ENCODE results near the gene NEMP2. TPM values are rescaled to one million over a fixed set of nuclear protein-coding genes. Genes with fewer than 3 reads are reported as not detected.

The NEMP2 gene
- total RNA-seq, 1 experiment from 2014 or later = 9.0 TPM

DNA sequence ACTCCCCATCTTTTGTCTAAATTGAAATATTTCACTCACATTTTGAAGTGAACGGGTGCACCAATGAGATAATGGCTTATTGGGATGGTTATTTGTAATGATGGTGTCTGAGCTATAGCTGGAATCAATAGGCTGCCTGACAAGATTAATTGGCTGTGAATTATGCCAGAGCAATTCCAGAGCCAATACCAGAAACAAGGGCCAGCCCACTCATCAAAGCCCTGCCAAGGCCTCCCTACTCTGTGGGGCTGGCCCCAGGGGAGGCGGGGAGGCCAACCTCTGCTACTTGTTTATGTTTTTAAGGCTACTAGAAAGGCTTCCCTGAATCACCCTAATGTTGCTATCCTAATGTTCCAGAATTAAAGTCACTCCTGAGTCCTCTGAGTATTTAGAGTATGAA lies 29.1 kb upstream of the NEMP2 start:
- DNase-seq (ENCODE audit: low read depth, low spot score) = no peak
- in situ Hi-C loops (cut with HindIII; ENCODE audit: low pct_unique_long_range_greater_than_20kb, low sequenced_read_pairs) = no loop called here

DNA sequence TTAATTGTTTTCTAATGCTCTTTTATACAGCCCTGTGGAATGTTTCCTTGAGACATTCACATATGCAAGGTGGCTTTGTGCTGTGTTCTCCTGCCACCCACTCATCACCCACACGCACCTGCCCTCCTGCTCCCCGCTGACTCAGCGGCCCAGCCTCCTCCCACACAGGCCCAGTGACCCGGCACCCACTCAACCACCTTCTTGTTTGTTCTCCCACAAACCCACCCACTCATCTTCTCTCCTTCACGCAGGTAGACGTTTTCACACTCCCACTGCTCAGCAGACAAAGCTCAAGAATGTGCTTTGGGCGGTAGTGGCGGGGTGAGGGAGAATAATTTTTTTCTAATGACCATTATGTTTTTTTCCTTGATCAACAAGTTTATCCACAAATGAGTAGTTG lies 28.6 kb upstream of the NEMP2 start:
- in situ Hi-C loops (cut with HindIII; ENCODE audit: low pct_unique_long_range_greater_than_20kb, low sequenced_read_pairs) = no loop called here
- no peak for DNase-seq (ENCODE audit: low read depth, low spot score)

DNA sequence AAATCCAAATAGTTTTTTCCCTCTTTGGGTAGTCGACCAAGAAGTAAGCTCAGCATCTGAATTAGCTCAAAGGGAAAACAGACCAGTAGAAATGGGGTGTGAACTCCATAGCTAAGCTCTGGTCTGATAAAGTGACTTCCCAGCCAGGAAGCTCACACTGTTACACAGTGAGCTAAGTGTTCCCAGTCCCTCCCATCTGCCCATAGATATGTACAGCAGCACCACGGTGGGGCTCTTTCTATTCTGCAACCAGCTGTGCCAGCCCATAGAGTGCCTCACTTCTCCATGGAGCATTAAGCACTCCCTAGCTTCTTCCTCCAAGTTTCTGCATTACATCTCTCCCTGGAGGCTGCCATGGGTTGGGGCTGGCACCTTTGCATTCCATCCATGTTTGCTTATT lies 27.6 kb upstream of the NEMP2 start:
- in situ Hi-C loops (cut with HindIII; ENCODE audit: low pct_unique_long_range_greater_than_20kb, low sequenced_read_pairs) = no loop called here
- DNase-seq (ENCODE audit: low read depth, low spot score) = peak; percentile 16

DNA sequence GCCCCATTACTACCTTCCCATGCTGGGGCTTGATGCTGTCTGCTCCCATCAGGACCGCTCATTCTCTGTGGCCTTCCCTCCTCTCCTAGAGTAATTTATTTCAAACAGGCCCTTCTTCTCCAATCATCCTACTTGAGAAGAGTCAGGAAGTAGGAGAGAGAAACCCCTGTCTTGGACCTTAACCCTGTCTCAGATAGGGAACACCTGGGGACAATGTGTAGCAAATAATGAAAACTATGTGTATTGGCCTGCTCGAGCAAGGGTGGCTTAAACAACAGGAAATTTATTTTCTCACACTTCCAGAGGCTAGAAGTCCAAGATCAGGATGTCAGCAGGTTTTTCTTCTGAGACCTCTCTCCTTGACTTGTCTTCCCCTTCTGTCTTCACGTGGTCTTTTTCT lies 26.6 kb upstream of the NEMP2 start:
- in situ Hi-C loops (cut with HindIII; ENCODE audit: low pct_unique_long_range_greater_than_20kb, low sequenced_read_pairs) = no loop called here
- no peak for DNase-seq (ENCODE audit: low read depth, low spot score)

DNA sequence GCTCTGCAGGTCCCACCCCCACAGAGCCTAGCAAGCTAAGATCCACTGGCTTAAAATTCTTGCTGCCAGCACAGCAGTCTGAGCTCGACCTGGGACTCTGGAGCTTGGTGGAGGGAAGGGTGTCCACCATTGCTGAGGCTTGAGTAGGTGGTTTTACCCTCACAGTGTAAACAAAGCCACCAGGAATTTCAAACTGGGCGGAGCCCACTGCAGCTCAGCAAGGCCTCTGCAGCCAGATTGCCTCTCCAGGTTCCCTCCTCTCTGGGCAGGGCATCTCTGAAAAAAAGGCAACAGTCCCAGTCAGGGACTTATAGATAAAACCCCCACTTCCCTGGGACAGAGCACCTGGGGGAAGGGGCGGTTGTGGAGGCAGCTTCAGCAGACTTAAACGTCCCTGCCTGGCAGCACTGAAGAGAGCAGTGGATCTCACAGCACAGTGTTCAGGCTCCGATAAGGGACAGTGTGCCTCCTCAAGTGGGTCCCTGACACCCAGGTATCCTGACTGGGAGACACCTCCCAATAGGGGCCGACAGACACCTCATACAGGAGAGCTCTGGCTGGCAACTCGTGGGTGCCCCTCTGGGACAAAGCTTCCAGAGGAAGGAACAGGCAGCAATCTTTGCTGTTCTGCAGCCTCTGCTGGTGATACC lies 20.0 kb upstream of the NEMP2 start:
- DNase-seq (ENCODE audit: low read depth, low spot score) = no peak
- in situ Hi-C loops (cut with HindIII; ENCODE audit: low pct_unique_long_range_greater_than_20kb, low sequenced_read_pairs) = no loop called here

DNA sequence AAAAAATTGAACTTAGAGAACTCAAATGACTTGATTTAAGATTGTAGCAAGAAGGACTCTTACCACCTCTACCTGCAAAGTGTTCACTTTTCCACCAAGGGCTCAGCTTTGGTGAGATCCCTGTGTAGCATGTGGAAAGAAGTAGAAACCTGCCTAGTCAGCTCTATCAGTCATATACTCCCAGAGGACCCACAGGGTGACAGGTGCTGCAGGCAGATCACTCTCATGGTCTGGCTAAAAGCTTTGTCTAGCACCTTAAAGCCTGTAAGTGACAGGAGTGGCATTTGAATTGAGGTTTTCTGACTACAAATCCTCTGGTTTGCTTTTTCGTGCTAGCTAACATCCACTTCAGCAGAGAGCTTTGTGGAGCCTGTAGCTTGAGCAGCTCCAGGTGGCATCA lies 18.7 kb upstream of the NEMP2 start:
- in situ Hi-C loops (cut with HindIII; ENCODE audit: low pct_unique_long_range_greater_than_20kb, low sequenced_read_pairs) = no loop called here
- DNase-seq (ENCODE audit: low read depth, low spot score) = no peak

DNA sequence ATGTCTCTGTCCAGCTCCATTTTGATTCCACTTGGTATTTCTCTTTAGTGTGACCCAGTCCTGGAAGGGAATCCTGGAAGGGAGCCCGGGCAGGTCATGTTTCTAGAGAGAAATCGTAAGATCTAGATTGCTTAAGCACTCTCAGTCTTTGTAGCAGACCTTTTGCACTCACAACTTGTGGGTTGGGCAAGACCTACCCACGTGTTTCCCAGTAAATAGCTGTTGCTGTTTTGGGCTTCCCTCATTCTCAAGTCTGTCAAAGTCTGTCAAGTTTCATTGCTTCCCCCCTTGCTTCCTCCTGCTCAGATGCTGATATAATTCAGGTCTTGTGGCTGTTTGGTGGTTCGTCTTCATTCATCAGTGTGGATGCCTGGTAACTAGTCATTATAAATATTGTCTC lies 17.4 kb upstream of the NEMP2 start:
- DNase-seq (ENCODE audit: low read depth, low spot score) = no peak
- in situ Hi-C loops (cut with HindIII; ENCODE audit: low pct_unique_long_range_greater_than_20kb, low sequenced_read_pairs) = no loop called here

DNA sequence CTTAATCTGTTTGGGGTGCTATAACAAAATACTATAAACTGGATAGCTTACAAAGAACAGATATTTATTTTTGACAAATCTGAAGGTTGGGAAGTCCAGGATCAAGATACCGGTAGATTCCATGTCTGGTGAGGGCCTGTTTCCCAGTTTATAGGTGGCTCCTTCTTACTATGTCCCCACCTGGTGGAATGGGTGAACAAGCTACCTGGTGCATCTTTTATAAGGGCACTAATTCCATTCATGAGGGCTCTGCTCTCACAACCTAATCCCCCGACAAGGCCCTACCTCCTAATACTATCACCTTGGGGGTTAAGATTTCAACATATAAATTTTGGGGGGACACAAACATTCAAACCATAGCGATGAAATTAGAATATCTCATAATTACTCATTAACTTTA lies 15.6 kb upstream of the NEMP2 start:
- in situ Hi-C loops (cut with HindIII; ENCODE audit: low pct_unique_long_range_greater_than_20kb, low sequenced_read_pairs) = no loop called here
- DNase-seq (ENCODE audit: low read depth, low spot score) = no peak

DNA sequence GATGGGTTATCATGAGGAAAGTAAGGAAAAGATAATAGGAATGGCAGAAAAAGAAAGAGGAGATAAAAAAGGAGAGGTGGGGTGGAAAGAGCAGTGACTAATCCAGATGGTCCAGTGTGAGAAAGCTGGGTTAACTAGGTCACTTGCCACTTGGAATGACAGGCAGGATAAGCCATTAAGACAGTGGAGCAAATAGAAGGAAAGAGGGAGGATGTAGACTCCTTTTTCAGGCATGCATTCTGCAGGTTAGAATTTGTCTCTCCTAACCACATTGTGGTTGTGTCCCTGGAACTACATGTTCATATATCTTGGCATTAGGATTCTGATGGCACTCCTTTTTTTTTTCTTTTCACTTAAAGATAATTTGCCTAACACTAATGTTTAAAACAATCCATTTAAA lies 13.4 kb upstream of the NEMP2 start:
- in situ Hi-C loops (cut with HindIII; ENCODE audit: low pct_unique_long_range_greater_than_20kb, low sequenced_read_pairs) = no loop called here
- no peak for DNase-seq (ENCODE audit: low read depth, low spot score)

DNA sequence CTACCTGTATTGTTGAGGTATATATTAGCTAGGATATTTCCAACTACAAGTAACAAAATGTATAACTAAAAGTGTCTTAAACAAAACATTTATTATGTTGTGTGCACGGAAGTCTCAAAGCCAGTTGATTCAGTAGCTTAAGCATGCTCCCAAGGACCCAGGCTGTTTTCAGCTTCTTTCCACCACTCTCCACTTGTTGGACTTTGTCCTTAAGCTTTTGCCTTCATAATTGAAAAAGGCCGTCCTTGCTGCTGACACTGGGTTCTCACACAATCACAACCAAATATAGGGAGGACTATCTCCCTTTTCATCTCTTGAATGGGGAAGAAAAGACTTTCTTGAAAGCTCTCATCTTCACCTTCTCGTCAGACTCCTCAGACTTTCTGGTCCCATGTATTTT lies 12.2 kb upstream of the NEMP2 start:
- in situ Hi-C loops (cut with HindIII; ENCODE audit: low pct_unique_long_range_greater_than_20kb, low sequenced_read_pairs) = no loop called here
- DNase-seq (ENCODE audit: low read depth, low spot score) = no peak

DNA sequence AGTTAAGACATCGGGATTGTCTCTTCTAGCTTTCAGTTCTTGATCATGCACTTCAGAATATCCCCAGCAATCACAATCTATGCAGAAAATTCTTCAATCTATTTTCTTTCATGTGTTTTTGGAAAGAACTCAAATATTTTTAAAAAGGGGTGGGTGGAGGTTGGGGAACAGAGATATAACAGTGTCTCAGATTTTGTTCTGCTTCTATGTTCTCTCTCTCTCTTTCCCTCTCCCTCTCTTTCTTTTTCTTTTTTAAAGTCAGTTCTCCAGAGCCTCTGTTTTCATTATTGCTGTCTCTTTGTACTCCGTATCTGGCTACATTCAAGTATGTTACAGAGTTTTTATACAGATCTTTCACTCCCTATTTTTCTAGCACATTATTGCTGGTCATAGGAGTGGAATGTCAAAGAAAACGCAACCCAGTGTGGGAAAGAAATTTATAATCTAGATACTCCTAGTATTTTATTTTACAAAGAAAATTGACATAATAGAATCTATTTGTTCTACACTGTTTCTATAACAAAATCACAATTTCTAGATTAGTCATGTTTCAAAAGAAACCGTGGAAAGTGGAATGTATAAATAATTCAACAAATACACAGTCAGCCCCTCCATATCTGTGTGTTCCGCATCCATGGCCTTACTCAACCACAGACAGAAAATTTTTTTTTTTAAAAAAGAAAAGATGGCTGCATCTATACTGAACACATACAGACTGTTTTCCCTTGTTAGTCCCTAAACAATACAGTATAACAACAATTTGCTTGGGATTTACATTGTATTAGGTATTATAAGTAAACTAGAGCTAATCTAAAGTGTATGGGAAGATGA lies 11.2 kb upstream of the NEMP2 start:
- DNase-seq (ENCODE audit: low read depth, low spot score) = no peak
- in situ Hi-C loops (cut with HindIII; ENCODE audit: low pct_unique_long_range_greater_than_20kb, low sequenced_read_pairs) = no loop called here

DNA sequence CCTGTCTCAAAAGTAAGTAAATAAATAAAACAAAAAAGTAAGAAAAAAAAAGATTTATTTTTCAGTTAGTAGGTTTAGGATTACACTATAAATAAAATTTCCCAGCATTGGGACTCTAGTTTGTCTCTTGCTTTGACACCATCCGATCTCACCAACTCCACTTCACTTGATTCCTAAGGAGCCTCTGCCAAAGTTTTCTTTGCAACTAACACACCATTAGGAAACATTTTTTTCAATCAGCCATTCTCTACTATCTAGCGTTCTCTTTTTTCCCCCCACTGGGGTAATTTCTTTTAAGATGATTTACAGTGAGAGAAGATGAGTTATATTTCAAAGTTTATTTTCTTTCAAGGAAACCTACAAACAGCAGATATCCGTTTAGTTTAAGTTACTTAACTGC lies 10.6 kb upstream of the NEMP2 start:
- no peak for DNase-seq (ENCODE audit: low read depth, low spot score)
- in situ Hi-C loops (cut with HindIII; ENCODE audit: low pct_unique_long_range_greater_than_20kb, low sequenced_read_pairs) = no loop called here

DNA sequence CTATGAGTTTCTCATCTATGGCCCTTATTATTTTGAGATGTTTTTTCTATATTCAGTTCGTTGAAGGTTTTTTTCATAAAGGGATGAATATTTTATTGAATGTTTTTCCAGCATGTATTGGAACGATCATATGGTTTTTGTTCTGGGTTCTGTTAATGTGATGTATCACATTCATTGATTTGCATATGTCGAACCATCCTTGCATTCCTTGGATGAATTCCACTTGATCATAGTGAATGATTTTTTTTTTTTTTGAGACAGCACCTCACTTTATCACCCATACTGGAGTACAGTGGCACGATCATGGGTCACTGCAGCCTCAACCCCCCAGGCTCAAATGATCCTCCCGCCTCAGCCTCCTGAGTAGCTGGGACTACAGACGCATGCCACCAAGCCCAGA lies 5.5 kb upstream of the NEMP2 start:
- DNase-seq (ENCODE audit: low read depth, low spot score) = no peak
- in situ Hi-C loops (cut with HindIII; ENCODE audit: low pct_unique_long_range_greater_than_20kb, low sequenced_read_pairs) = no loop called here

DNA sequence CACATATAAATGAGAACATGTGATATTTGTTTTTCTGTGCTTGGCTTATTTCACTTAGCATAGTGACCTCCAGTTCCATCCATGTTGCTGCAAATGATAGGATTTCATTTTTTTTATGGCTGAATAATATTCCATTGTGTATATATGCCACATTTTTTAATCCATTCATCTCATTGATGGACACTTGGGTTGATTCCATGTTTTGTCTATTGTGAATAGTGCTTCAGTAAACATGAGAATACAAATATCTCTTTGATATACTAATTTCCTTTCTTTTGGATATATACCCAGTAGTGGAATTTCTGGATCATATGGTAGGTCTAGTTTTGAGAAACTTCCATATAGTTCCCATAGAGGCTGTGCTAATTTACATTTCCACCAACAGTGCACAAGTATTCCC lies 3.7 kb upstream of the NEMP2 start:
- in situ Hi-C loops (cut with HindIII; ENCODE audit: low pct_unique_long_range_greater_than_20kb, low sequenced_read_pairs) = no loop called here

DNA sequence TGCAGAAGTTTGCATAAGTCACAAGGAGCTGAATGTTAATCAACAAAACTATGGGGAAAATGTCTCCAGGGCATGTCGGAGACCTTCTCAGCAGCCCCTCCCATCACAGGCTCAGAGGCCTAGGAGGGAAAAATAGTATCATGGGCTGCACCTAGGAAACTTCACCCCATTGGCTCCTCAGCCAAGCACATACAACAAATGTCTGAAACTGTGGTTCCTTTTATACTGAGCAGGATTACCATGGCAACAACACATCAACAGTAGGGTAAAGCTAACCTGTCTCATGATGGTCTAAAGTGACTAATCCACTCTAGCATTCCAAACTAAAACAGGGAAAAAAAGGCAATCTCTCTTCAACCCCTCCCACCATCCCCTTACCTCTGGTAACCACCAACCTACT lies 3.2 kb upstream of the NEMP2 start:
- peak; percentile 70 for DNase-seq (ENCODE audit: low read depth, low spot score)
- in situ Hi-C loops (cut with HindIII; ENCODE audit: low pct_unique_long_range_greater_than_20kb, low sequenced_read_pairs) = no loop called here

More for the DNA sequence above, 3.7 kb upstream of the NEMP2 start:
- DNase-seq (ENCODE audit: low read depth, low spot score) = peak; percentile 64

DNA sequence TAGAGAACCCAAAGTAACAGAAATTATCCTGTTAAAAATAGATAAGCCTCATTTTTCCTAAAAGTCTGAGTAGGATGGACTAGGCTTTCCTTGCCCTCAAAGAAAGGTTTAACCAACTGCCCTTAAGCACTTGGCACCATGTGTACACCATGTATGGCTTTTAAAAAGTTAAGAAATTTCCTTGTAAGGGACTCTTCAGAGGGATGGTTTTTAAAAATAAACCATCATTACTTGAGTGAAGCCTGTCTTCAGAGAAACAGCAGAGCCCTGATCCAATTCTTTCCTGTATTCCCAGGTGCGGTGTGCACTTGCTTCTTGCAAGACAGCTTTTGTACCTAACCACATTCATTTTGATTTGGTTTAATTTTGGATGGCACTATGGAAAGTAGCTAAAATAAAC lies 1.1 kb upstream of the NEMP2 start:
- DNase-seq (ENCODE audit: low read depth, low spot score) = no peak
- in situ Hi-C loops (cut with HindIII; ENCODE audit: low pct_unique_long_range_greater_than_20kb, low sequenced_read_pairs) = no loop called here

DNA sequence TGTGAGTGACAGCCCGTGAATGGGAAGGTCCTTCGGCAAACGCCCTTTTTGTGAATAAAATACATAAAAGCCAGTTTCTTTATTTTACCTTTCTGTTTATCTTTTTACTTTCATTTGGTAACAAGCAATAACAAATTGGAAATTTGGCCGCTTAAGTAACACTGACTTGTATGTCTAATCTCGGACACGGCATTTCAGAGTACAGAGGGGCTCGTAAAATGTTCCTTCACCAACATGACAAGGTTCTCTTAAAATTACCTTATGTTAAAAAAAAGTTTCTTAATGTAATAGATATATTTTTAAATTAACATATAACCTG lies 558 bp upstream of the NEMP2 start:
- no peak for DNase-seq (ENCODE audit: low read depth, low spot score)
- in situ Hi-C loops (cut with HindIII; ENCODE audit: low pct_unique_long_range_greater_than_20kb, low sequenced_read_pairs) = no loop called here

DNA sequence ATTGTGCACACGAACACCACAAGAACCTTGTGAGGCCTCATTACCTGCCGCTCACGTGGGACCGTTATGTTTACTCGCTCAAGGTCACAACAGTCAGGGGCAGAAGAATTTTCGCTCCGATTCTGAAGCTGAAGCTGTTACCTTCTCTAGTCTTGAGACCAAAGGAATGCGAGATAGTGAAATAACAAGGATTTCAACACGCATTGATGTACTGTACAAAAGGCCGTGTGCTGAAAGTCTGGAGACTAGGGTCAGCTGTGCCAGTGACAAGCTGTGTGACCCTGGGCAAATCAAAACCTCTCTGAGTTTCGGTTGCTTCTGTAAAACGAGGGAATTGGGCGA lies 583 bp downstream of the NEMP2 start:
- DNase-seq (ENCODE audit: low read depth, low spot score) = no peak
- in situ Hi-C loops (cut with HindIII; ENCODE audit: low pct_unique_long_range_greater_than_20kb, low sequenced_read_pairs) = no loop called here

DNA sequence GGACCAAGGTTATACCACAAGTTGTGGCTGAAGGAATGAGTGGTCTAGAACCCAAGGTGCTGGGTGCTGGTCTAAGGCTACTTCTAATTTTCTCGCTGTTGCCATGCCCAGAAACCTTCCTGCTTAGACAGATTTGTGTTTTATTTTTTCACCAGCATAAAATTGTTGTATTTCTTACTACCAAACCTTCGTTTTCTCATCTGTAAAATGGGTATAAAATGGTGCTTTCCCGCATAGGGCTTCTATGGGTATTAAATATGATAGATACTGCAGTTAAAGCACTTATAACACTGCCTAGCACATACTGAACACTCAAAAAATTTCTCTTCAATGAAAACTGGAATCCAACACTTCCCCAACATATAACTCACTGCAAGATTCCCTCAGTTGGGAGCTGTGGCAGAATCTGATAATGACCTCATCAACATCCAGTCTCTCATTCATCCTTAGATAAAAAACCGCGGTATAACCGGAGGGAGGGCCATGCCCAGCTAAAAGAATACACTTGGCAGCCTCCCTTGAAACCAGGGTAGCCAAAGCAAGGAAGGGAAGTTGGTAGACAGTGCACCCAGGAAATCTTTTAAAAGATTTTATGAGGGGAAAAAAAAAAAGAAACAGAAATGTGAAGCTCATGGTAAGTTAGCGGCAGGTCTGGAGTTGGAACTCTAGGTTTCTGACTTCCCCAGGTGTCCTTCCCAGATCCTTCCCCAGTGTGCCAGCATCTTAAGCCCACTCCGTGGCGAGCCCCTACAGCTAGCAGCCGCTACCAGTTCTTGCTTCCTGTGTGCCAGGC lies 1.2 kb downstream of the NEMP2 start:
- DNase-seq (ENCODE audit: low read depth, low spot score) = no peak
- in situ Hi-C loops (cut with HindIII; ENCODE audit: low pct_unique_long_range_greater_than_20kb, low sequenced_read_pairs) = no loop called here

Measured in SK-MEL-5 (cell line).